ENCODE results near the gene DAD1.

DAD1 gene

DNA sequence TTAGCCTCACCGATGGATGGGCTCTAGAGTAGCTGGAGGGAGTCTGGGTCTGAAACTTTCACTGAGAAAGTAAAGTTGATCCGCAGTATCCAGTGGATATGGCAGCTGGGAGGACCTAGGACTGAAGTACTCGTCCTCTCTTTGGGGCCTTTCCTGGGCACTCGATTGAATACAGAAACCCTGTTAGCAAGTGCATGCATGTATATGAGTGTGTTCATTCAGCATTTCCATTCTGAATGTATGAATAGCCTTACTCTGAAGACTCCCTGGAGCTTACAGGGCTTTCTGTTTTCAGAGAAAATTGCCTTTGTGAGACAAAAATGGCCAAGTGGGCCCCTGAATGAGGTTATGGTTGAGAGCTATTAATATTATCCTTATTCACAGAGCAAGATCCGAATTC lies 62.8 kb downstream of the DAD1 start:
- Histone ChIP-seq H3K4me3 (ENCODE audit: low read depth, low read length) (no peak overlapping the region), H3K36me3 (ENCODE audit: control insufficient read depth in 2 of 2, insufficient read depth in 1 of 2, low read length in 2 of 2) (no peaks in the 10 kb centered on the region), H3K27ac (ENCODE audit: extremely low read depth, low read depth, low read length) (no peak overlapping the region), H3K9me3 (ENCODE audit: control insufficient read depth, insufficient read depth, low read depth, low read length) (no peaks in the 10 kb centered on the region), H3K4me1 (ENCODE audit: control insufficient read depth, insufficient read depth, low read length) (no peaks in the 10 kb centered on the region)
- CTCF ChIA-PET: no interaction called here
- TF ChIP-seq, protein P1, sequence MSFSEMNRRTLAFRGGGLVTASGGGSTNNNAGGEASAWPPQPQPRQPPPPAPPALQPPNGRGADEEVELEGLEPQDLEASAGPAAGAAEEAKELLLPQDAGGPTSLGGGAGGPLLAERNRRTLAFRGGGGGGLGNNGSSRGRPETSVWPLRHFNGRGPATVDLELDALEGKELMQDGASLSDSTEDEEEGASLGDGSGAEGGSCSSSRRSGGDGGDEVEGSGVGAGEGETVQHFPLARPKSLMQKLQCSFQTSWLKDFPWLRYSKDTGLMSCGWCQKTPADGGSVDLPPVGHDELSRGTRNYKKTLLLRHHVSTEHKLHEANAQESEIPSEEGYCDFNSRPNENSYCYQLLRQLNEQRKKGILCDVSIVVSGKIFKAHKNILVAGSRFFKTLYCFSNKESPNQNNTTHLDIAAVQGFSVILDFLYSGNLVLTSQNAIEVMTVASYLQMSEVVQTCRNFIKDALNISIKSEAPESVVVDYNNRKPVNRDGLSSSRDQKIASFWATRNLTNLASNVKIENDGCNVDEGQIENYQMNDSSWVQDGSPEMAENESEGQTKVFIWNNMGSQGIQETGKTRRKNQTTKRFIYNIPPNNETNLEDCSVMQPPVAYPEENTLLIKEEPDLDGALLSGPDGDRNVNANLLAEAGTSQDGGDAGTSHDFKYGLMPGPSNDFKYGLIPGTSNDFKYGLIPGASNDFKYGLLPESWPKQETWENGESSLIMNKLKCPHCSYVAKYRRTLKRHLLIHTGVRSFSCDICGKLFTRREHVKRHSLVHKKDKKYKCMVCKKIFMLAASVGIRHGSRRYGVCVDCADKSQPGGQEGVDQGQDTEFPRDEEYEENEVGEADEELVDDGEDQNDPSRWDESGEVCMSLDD (tag by site-specific recombination; IDR thresholded peaks at IDR 0.05): no peak
- TF ChIP-seq, protein P2, sequence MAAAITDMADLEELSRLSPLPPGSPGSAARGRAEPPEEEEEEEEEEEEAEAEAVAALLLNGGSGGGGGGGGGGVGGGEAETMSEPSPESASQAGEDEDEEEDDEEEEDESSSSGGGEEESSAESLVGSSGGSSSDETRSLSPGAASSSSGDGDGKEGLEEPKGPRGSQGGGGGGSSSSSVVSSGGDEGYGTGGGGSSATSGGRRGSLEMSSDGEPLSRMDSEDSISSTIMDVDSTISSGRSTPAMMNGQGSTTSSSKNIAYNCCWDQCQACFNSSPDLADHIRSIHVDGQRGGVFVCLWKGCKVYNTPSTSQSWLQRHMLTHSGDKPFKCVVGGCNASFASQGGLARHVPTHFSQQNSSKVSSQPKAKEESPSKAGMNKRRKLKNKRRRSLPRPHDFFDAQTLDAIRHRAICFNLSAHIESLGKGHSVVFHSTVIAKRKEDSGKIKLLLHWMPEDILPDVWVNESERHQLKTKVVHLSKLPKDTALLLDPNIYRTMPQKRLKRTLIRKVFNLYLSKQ (tag by site-specific recombination; IDR thresholded peaks at IDR 0.05; ENCODE audit: borderline replicate concordance): no peak
- TF ChIP-seq RBAK (tag by site-specific recombination; IDR thresholded peaks at IDR 0.05) (no peak), ZNF426 (tag by site-specific recombination; IDR thresholded peaks at IDR 0.05) (no peak), PRDM1 (tag by site-specific recombination; IDR thresholded peaks at IDR 0.05) (no peak)
- TF ChIP-seq, protein P3, sequence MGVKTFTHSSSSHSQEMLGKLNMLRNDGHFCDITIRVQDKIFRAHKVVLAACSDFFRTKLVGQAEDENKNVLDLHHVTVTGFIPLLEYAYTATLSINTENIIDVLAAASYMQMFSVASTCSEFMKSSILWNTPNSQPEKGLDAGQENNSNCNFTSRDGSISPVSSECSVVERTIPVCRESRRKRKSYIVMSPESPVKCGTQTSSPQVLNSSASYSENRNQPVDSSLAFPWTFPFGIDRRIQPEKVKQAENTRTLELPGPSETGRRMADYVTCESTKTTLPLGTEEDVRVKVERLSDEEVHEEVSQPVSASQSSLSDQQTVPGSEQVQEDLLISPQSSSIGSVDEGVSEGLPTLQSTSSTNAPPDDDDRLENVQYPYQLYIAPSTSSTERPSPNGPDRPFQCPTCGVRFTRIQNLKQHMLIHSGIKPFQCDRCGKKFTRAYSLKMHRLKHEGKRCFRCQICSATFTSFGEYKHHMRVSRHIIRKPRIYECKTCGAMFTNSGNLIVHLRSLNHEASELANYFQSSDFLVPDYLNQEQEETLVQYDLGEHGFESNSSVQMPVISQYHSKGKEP (tag by site-specific recombination; IDR thresholded peaks at IDR 0.05): no peak
- TF ChIP-seq, protein P4, sequence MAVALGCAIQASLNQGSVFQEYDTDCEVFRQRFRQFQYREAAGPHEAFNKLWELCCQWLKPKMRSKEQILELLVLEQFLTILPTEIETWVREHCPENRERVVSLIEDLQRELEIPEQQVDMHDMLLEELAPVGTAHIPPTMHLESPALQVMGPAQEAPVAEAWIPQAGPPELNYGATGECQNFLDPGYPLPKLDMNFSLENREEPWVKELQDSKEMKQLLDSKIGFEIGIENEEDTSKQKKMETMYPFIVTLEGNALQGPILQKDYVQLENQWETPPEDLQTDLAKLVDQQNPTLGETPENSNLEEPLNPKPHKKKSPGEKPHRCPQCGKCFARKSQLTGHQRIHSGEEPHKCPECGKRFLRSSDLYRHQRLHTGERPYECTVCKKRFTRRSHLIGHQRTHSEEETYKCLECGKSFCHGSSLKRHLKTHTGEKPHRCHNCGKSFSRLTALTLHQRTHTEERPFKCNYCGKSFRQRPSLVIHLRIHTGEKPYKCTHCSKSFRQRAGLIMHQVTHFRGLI (tag by site-specific recombination; IDR thresholded peaks at IDR 0.05): no peak
- TF ChIP-seq, protein P5, sequence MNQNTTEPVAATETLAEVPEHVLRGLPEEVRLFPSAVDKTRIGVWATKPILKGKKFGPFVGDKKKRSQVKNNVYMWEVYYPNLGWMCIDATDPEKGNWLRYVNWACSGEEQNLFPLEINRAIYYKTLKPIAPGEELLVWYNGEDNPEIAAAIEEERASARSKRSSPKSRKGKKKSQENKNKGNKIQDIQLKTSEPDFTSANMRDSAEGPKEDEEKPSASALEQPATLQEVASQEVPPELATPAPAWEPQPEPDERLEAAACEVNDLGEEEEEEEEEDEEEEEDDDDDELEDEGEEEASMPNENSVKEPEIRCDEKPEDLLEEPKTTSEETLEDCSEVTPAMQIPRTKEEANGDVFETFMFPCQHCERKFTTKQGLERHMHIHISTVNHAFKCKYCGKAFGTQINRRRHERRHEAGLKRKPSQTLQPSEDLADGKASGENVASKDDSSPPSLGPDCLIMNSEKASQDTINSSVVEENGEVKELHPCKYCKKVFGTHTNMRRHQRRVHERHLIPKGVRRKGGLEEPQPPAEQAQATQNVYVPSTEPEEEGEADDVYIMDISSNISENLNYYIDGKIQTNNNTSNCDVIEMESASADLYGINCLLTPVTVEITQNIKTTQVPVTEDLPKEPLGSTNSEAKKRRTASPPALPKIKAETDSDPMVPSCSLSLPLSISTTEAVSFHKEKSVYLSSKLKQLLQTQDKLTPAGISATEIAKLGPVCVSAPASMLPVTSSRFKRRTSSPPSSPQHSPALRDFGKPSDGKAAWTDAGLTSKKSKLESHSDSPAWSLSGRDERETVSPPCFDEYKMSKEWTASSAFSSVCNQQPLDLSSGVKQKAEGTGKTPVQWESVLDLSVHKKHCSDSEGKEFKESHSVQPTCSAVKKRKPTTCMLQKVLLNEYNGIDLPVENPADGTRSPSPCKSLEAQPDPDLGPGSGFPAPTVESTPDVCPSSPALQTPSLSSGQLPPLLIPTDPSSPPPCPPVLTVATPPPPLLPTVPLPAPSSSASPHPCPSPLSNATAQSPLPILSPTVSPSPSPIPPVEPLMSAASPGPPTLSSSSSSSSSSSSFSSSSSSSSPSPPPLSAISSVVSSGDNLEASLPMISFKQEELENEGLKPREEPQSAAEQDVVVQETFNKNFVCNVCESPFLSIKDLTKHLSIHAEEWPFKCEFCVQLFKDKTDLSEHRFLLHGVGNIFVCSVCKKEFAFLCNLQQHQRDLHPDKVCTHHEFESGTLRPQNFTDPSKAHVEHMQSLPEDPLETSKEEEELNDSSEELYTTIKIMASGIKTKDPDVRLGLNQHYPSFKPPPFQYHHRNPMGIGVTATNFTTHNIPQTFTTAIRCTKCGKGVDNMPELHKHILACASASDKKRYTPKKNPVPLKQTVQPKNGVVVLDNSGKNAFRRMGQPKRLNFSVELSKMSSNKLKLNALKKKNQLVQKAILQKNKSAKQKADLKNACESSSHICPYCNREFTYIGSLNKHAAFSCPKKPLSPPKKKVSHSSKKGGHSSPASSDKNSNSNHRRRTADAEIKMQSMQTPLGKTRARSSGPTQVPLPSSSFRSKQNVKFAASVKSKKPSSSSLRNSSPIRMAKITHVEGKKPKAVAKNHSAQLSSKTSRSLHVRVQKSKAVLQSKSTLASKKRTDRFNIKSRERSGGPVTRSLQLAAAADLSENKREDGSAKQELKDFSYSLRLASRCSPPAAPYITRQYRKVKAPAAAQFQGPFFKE (tag by site-specific recombination; IDR thresholded peaks at IDR 0.05; ENCODE audit: borderline replicate concordance): no peak
- POLR2A ChIA-PET: no interaction called here

DNA sequence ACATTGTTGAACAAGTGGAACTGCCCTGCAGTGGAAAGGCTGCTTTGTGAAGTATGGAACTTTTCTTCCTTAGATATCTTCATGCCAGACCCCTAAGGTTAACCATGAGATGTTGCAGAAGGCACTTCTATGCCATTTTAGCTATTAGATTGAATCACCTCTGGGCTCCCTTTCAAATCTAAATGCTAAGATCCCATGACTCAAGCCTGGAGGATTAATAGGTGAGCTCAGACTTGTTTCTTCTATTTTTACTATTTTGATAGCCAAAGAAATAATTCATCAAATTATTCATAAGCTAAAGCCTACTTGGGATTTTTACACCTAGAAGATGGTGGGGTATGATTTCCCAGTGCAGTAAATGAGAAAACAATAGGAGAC lies 64.3 kb downstream of the DAD1 start:
- Histone ChIP-seq H3K9me3 (ENCODE audit: control insufficient read depth, insufficient read depth, low read depth, low read length) (no peaks in the 10 kb centered on the region), H3K4me3 (ENCODE audit: low read depth, low read length) (no peak overlapping the region), H3K4me1 (ENCODE audit: control insufficient read depth, insufficient read depth, low read length) (no peaks in the 10 kb centered on the region), H3K27ac (ENCODE audit: extremely low read depth, low read depth, low read length) (no peak overlapping the region), H3K36me3 (ENCODE audit: control insufficient read depth in 2 of 2, insufficient read depth in 1 of 2, low read length in 2 of 2) (no peaks in the 10 kb centered on the region)
- ChIA-PET POLR2A (interaction anchor here (1.2 kb wide), 1 partner anchor 9 kb away, joined by 3 read pairs; no protein-coding TSS in a partner anchor), CTCF (interaction anchor here (1.3 kb wide), 1 partner anchor 47 kb away, joined by 4 read pairs; no protein-coding TSS in a partner anchor)
- TF ChIP-seq ZNF555 (tag by site-specific recombination; conservative IDR thresholded peaks at IDR 0.05) (no peak), ZNF558 (tag by site-specific recombination; IDR thresholded peaks at IDR 0.05) (no peak), ZNF791 (tag by site-specific recombination; IDR thresholded peaks at IDR 0.05) (no peak), TCF7L2 (IDR thresholded peaks at IDR 0.05; ENCODE audit: borderline replicate concordance, low read depth, low read length) (no peak), ZNF426 (tag by site-specific recombination; IDR thresholded peaks at IDR 0.05) (no peak), ZNF350 (tag by site-specific recombination; IDR thresholded peaks at IDR 0.05) (no peak), ZNF24 (tag by site-specific recombination; IDR thresholded peaks at IDR 0.05) (no peak), ZNF624 (tag by site-specific recombination; IDR thresholded peaks at IDR 0.05) (no peak), ZNF660 (tag by site-specific recombination; IDR thresholded peaks at IDR 0.05) (no peak)
- TF ChIP-seq, protein P6, sequence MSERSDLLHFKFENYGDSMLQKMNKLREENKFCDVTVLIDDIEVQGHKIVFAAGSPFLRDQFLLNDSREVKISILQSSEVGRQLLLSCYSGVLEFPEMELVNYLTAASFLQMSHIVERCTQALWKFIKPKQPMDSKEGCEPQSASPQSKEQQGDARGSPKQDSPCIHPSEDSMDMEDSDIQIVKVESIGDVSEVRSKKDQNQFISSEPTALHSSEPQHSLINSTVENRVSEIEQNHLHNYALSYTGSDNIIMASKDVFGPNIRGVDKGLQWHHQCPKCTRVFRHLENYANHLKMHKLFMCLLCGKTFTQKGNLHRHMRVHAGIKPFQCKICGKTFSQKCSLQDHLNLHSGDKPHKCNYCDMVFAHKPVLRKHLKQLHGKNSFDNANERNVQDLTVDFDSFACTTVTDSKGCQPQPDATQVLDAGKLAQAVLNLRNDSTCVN (tag by site-specific recombination; optimal IDR thresholded peaks at IDR 0.05): no peak
- TF ChIP-seq, protein P7, sequence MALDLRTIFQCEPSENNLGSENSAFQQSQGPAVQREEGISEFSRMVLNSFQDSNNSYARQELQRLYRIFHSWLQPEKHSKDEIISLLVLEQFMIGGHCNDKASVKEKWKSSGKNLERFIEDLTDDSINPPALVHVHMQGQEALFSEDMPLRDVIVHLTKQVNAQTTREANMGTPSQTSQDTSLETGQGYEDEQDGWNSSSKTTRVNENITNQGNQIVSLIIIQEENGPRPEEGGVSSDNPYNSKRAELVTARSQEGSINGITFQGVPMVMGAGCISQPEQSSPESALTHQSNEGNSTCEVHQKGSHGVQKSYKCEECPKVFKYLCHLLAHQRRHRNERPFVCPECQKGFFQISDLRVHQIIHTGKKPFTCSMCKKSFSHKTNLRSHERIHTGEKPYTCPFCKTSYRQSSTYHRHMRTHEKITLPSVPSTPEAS (tag by site-specific recombination; IDR thresholded peaks at IDR 0.05): no peak
